Bronchial epithelial cell (primary cell): Measurements from ENCODE around the gene USP22. TPM values are rescaled to one million over a fixed set of nuclear protein-coding genes. Genes with fewer than 3 reads are reported as not detected.

Source experiments
- DNase-seq: peaks from one replicate; pipeline ENCODE4 v3.0.0-alpha.2; 2010; ENCODE audit warnings: low read depth
- FAIRE-seq: peaks from 2 replicates; lab custom pipeline; 2011; peaks lifted over from hg19 to GRCh38; lab: Jason Lieb, UNC
- H3K27me3 ChIP-seq: 2 replicates; pipeline ENCODE4 v1.5.1; 2011; ENCODE audit warnings: low read length; ENCODE audit not compliant: control insufficient read depth, insufficient read depth
- H3K36me3 ChIP-seq: 2 replicates; pipeline ENCODE4 v1.5.1; 2011; ENCODE audit warnings: low read length; ENCODE audit not compliant: control insufficient read depth, insufficient read depth
- H3K4me3 ChIP-seq: 2 replicates; pipeline ENCODE4 v1.5.1; 2011; ENCODE audit warnings: mild to moderate bottlenecking, low read depth, low read length, control low read depth
- CTCF ChIP-seq: IDR thresholded peaks from 2 replicates; pipeline ENCODE4 v1.5.1; 2011; ENCODE audit warnings: mild to moderate bottlenecking, moderate library complexity, low read length, control low read depth, inconsistent platforms; ENCODE audit not compliant: insufficient read depth, severe bottlenecking
- total RNA-seq: library from RNA; depleted of rRNA; stranded (reverse); fragments of >200 nt; gene quantifications from 2 replicates; pipeline ENCODE4 v1.2.1, GENCODE V29; 2014

Gene USP22
- total RNA-seq, 1 donor from 2014 or later = 165 TPM

- Histone ChIP-seq H3K4me3 (no peak overlapping the region), H3K27me3 (no peaks in the 10 kb centered on the region), H3K36me3 (peaks cover 47% of the 10 kb centered on the region)
- FAIRE-seq (no peak), DNase-seq (no peak)
- no peak for TF ChIP-seq CTCF
These were observed 22.2 kb downstream of the USP22 start for GRCh38 chr17:21020622-21021021.

- peak; percentile 17 for TF ChIP-seq CTCF
- DNase-seq (no peak), FAIRE-seq (no peak)
- peaks cover 53% of the 10 kb centered on the region for H3K36me3 ChIP-seq
- H3K27me3 ChIP-seq = no peaks in the 10 kb centered on the region
- H3K4me3 ChIP-seq = no peak overlapping the region
These were observed 22.7 kb downstream of the USP22 start for GRCh38 chr17:21019976-21020586.

- no peak for FAIRE-seq
- DNase-seq = no peak
- no peak for TF ChIP-seq CTCF
- Histone ChIP-seq H3K27me3 (no peaks in the 10 kb centered on the region), H3K4me3 (no peak overlapping the region), H3K36me3 (peaks cover 52% of the 10 kb centered on the region)
These were observed 23.9 kb downstream of the USP22 start for GRCh38 chr17:21018894-21019293.

DNA sequence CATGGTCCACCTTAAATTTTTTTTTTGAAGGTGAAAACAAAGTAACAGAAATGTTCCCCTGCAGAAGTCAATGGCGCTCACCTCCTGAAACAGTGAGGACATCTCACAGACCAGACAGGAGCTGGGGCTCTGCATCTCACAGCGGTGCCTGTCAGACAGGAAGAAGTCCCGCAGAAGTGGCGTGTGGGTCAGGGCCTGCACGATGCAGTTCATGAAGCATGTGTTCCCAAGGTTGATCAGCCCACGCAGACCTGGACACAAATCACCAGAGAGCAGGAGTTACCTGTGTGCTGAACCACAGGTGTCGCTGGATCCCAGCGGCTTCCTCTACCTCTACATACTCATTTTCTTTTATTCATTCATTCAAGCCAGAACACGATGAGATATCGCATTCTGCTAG lies 24.9 kb downstream of the USP22 start:
- FAIRE-seq = no peak
- peaks cover 53% of the 10 kb centered on the region for H3K36me3 ChIP-seq
- no peaks in the 10 kb centered on the region for H3K27me3 ChIP-seq

DNA sequence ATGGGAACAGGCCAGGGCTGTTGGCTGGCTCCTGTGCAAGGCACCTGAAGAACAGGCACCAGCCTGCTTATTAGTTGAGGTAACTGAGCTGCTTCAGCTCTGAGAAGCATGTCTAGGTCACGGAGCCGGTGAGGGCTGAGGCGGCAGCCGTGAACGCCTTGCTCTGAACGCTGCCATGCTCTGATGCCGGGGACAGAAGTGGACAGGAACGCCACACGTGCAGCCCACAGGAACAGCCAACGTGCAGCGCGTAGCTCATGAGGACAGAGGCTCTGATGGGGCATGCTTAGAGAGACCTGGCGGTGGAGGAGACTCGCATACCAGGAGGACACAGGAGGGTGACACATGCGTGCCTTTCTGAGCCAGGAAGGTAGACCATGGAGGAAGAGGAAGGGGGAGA lies 25.6 kb downstream of the USP22 start:
- peaks cover 55% of the 10 kb centered on the region for H3K36me3 ChIP-seq
- H3K27me3 ChIP-seq = no peaks in the 10 kb centered on the region
- DNase-seq (no peak), FAIRE-seq (no peak)
- TF ChIP-seq CTCF = no peak
- no peak overlapping the region for H3K4me3 ChIP-seq

More for the DNA sequence above, 24.9 kb downstream of the USP22 start:
- no peak for TF ChIP-seq CTCF
- H3K4me3 ChIP-seq = no peak overlapping the region
- no peak for DNase-seq

- Histone ChIP-seq H3K36me3 (peaks cover 57% of the 10 kb centered on the region), H3K27me3 (no peaks in the 10 kb centered on the region), H3K4me3 (no peak overlapping the region)
- no peak for DNase-seq
- no peak for FAIRE-seq
- TF ChIP-seq CTCF = no peak
These were observed 26.0 kb downstream of the USP22 start for GRCh38 chr17:21016826-21017225.
